Articular chondrocyte of knee joint (primary cell): ENCODE results near the gene TMEM11. TPM values are rescaled to one million over a fixed set of nuclear protein-coding genes. Genes with fewer than 3 reads are reported as not detected.

Experiments used
- small RNA-seq: library from RNA; depleted of rRNA; stranded (forward); fragments of <200 nt; gene quantifications from one replicate; pipeline ENCODE3, GENCODE V24; 2012
- total RNA-seq: library from RNA; depleted of rRNA; stranded (reverse); fragments of >200 nt; gene quantifications from 2 replicates; pipeline ENCODE4 v1.2.3, GENCODE V29; 2012

Gene TMEM11, protein sequence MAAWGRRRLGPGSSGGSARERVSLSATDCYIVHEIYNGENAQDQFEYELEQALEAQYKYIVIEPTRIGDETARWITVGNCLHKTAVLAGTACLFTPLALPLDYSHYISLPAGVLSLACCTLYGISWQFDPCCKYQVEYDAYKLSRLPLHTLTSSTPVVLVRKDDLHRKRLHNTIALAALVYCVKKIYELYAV
- 16.1 and 17.0 TPM in 2 replicates for total RNA-seq

DNA sequence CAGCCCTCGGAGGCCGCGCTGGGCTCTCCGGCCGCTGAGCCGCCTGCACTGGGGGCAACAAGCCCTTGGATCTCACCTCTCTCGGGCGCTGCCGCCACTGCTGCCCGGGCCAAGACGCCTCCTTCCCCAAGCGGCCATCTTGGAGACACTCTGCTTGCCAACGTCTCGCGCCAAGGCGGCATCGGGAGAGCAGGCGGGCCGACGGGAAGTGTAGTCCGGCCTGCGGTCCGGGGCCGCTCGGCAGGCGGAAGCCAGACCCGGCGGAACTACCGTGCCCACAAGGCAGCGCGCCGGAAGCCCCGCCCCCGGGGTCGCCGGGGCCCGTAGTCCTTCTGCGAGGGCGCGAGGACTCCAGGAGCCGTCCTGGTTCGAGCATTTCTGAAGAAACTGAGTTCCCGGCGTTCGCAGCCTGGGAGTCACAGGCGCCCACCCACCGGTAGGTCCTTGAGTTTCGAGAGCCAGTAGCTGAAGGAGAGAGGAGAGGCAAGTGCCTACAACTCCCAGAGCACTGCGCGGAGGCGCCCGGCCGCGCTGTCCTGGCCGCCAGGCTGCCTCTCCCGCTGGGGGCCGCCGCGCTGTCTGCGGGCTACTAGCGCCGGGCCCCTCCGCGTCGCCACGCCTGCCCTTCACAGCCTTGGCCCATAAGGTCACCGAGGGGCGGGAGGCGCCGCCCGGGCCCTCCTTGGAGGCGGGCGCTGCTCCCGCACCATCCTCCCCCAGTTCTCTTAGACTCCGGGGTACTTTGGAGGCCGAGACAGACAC lies at the start of gene TMEM11:
Gene TMEM11, minus strand, starts transcription at position 147 of the 762 bp plus-strand sequence. Its CDS starts 9 bp downstream, at position 138.

DNA sequence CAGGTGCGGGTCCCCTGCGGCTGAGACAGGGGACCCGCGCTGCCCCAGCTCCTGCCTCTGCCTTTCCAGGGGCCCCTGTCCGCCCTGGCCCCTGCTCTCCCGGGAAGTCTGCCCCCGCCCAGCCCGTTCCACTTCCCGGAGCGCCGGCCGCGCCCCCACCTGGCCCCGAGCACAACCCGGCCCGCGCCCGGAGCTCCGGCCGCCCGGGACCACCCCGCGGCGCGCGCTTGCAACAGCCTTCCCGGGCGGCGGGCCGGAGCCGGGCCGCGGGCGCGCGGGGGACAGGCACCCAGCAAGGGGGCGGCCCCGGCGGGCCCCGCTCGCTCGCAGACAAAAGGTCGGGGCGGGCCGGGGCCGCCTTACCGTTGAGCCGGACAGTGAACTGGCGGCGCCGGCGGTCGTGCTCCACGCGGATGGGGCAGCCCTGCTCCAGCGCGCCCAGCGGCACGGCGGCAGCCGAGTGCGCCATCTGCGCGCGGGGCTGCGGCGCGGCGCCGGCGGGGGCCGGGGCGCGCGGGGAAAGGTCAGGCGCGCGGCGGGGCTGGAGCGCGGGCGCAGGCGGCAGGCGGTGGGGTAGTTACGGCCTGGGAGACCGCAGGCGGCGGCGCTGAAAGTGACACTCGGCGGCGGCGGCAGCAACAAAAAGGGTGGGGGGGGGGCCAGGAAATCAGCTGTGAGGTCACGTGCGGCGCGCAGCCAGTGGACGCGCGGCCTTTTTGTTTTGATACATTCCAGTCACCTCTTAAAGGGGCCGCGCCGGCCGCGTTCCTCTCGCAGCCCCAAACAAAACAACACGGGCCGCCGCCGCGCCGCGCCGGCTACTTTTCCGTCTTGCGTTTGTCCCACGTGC lies 39.1 kb upstream of the TMEM11 start, which contains the start of gene NATD1:
Gene NATD1, minus strand, starts transcription at position 615 of the 850 bp plus-strand sequence. Its CDS starts 146 bp downstream, at position 469.

Small RNA genes lying within 50 kb of the gene (small RNA-seq; reads per million reads assigned to genes)
- gene RN7SL426P, result not detected

Other genes starting within 250 kb of the TMEM11 start
- gene USP22, start 171.2 kb downstream of the TMEM11 start, total RNA-seq, result 224 and 226 TPM in 2 replicates
- 14.8 and 15.2 TPM in 2 replicates for gene DHRS7B, start 87.2 kb downstream of the TMEM11 start, total RNA-seq
- gene NATD1, start 39.2 kb upstream of the TMEM11 start, total RNA-seq, result 5.7 and 6.7 TPM in 2 replicates
- gene MAP2K3, start 70.5 kb upstream of the TMEM11 start, total RNA-seq, result 30.4 and 46.8 TPM in 2 replicates
- 6.7 and 7.2 TPM in 2 replicates for gene KCNJ12, start 162.2 kb upstream of the TMEM11 start, total RNA-seq